Suprapubic skin (tissue), 3 donors: Measurements from ENCODE around the gene TTC27.

Experiments used
- EP300 ChIP-seq: sonication (generic); formaldehyde crosslinking; IDR thresholded peaks from one replicate; pipeline ENCODE4 v1.6.1; 2017; ENCODE audit warnings: antibody characterized with exemption
- POLR2A ChIP-seq, 2 donors: fragments of 450-650 bp; IDR thresholded peaks; one replicate each; pipeline ENCODE4 v1.6.1; 2017; ENCODE audit warnings: antibody characterized with exemption in 2 of 2, mild to moderate bottlenecking in 2 of 2, moderate library complexity in 2 of 2
- TF ChIP-seq, protein P1 (sequence below), 2 donors: fragments of 200-600 bp in 1 of 2; fragments of 450-650 bp in 1 of 2; sonication (generic) in 1 of 2; IDR thresholded peaks; one replicate each; pipeline ENCODE4 v1.5.1; 2016 to 2019; ENCODE audit warnings: antibody characterized with exemption in 2 of 2, mild to moderate bottlenecking in 1 of 2, moderate library complexity in 1 of 2

DNA sequence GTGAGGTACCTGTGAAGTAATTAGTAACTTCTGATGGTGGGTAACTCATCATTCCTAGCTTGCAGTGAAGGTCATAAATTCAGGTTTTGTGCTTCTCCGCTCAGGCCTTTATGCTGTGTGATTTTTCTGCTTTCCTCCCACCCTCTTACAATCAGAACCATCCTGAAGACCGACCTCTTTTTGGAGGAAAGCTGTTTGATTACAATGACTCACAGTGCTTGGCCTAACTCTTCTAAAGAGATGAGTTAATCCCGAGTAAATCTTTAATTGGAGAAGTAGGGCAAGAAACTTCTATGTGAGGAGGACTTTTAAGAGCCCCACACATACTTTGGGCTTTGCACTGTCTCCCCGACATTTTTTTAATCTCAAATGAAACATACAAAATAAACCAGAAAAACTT is 53.1 kb downstream of the TTC27 start:
- no peak for TF ChIP-seq POLR2A (IDR thresholded peaks at IDR 0.05)
- TF ChIP-seq, protein P1, sequence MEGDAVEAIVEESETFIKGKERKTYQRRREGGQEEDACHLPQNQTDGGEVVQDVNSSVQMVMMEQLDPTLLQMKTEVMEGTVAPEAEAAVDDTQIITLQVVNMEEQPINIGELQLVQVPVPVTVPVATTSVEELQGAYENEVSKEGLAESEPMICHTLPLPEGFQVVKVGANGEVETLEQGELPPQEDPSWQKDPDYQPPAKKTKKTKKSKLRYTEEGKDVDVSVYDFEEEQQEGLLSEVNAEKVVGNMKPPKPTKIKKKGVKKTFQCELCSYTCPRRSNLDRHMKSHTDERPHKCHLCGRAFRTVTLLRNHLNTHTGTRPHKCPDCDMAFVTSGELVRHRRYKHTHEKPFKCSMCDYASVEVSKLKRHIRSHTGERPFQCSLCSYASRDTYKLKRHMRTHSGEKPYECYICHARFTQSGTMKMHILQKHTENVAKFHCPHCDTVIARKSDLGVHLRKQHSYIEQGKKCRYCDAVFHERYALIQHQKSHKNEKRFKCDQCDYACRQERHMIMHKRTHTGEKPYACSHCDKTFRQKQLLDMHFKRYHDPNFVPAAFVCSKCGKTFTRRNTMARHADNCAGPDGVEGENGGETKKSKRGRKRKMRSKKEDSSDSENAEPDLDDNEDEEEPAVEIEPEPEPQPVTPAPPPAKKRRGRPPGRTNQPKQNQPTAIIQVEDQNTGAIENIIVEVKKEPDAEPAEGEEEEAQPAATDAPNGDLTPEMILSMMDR (IDR thresholded peaks at IDR 0.05): no peak
- no peak for TF ChIP-seq EP300
